Heart left ventricle (tissue), 13 donors: ENCODE results near the gene SLC7A5.

ENCODE experiments used
- CTCF ChIP-seq, 12 donors: fragments of 200-600 bp; sonication (generic) in 4 of 12; IDR thresholded peaks; one replicate each; pipeline versions ENCODE4 v1.5.0 to v1.8.0; 2018 to 2022; ENCODE audit warnings: antibody characterized with exemption in 12 of 12, mild to moderate bottlenecking in 5 of 12
- POLR2A ChIP-seq, 2 donors: fragments of 450-650 bp; IDR thresholded peaks; one replicate each; pipeline ENCODE4 v1.6.1; 2017; ENCODE audit warnings: antibody characterized with exemption in 2 of 2, mild to moderate bottlenecking in 2 of 2, moderate library complexity in 2 of 2
- donor health status: ischemic (EF 13 %, LVEDD 7.1; RV severe dilation, severe dysfunction).
- donor health status: DM: no; HTN: yes; CAD: no.
- donor health status: DM: no; HTN: no; CAD: no.
- donor health status: ischemic (EF 25% LVEDD 6.9; RV normal size, moderate dysfunction).
- donor health status: ischemic (EF 25% LVEDD 5.7; RV mildly dilated, moderate dysfunction).
- donor health status: ischemic (EF 35%, LVEDD 5.7; RV mildly dilated, moderate dysfunction).
- donor health status: nonischemic (EF 11% LVEDD 7.7; RV severe dilation, severe dysfunction).
- donor health status: DM: yes; HTN: yes; CAD: no.
- donor health status: PGD.
- donor health status: ischemic (EF 29% LVEDD 5.4; RV normal size, mild dysfunction).
- donor health status: nonischemic (EF 23%, LVEDD 6.1; RV moderate dilation, normal function).

GRCh38 chr16:87795336-87795735 lies 74.0 kb downstream of the SLC7A5 start:
- no peak for TF ChIP-seq CTCF (IDR thresholded peaks at IDR 0.05)
- no peak for TF ChIP-seq POLR2A (IDR thresholded peaks at IDR 0.05)
